HCT116 (cell line): ENCODE data around the gene ADGRB3. TPM values are rescaled to one million over a fixed set of nuclear protein-coding genes. Genes with fewer than 3 reads are reported as not detected.

Experiments used
- ATAC-seq: fragments of 200-7000 bp; cut with Tn5 transposase; 2 replicates; pipeline ENCODE4 v1.9.1; 2020; ENCODE audit warnings: mild to moderate bottlenecking, moderate library complexity
- BruUV-seq: library from RNA; stranded (reverse); fragments of 400-500 nt; replicated peaks from 2 replicates; lab custom pipeline; 2021; lab: Mats Ljungman, UMichigan
- CTCF ChIA-PET: fragments of 300-600 bp; sonication (Branson Sonifier 250); formaldehyde crosslinking; loops from one replicate; lab custom pipeline; 2021; ENCODE audit warnings: antibody characterized with exemption; lab: Charles Lee
- POLR2A ChIA-PET: fragments of 300-600, 350-600 bp; sonication (Branson Sonifier 250); formaldehyde crosslinking; loops from one replicate; lab custom pipeline; 2021; ENCODE audit warnings: antibody characterized with exemption; lab: Charles Lee
- RAD21 ChIA-PET, 2 experiments: fragments of 300-600 bp; sonication (Branson Sonifier 250); formaldehyde crosslinking; loops; one replicate each; lab custom pipeline; 2023; ENCODE audit warnings: low total read pairs in 2 of 2; ENCODE audit not compliant: uncharacterized antibody in 2 of 2, unreplicated experiment in 2 of 2, low non-redundant PET in 1 of 2; lab: Charles Lee
- DNase-seq: peaks from one replicate; pipeline ENCODE4 v3.0.0-alpha.2; 2010; ENCODE audit warnings: low read depth, low spot score
- H2AFZ ChIP-seq: fragments of 200-600 bp; shearing (Covaris generic), sonication (generic); 2 replicates; pipeline ENCODE4 v1.6.1; 2017; ENCODE audit warnings: low read depth, mixed run types, mixed read lengths, antibody characterized with exemption, low read length; ENCODE audit not compliant: poor library complexity, severe bottlenecking
- H3K27ac ChIP-seq: 2 replicates; pipeline ENCODE4 v1.5.1; 2012; ENCODE audit warnings: low read depth, low read length
- H3K27me3 ChIP-seq: fragments of 200-600 bp; sonication (generic); 2 replicates; pipeline ENCODE4 v1.6.1; 2016; ENCODE audit warnings: mixed run types, low read length, mixed read lengths; ENCODE audit not compliant: insufficient read depth
- H3K36me3 ChIP-seq, 2 experiments: fragments of 200-500 bp in 1 of 2; fragments of 200-600 bp in 1 of 2; sonication (Bioruptor generic) in 1 of 2; sonication (generic) in 1 of 2; 2 replicates each; pipeline versions ENCODE4 v1.5.1 to v1.6.1; 2014 to 2016; ENCODE audit warnings: low read length in 2 of 2, inconsistent platforms in 1 of 2, mixed read lengths in 1 of 2, mixed run types in 1 of 2; ENCODE audit not compliant: insufficient read depth in 2 of 2, control insufficient read depth in 1 of 2
- H3K4me1 ChIP-seq, 2 experiments: fragments of 200-600 bp in 1 of 2; sonication (generic) in 1 of 2; 2 replicates each; pipeline versions ENCODE4 v1.5.1 to v1.6.1; 2012 to 2017; ENCODE audit warnings: low read length in 2 of 2, inconsistent platforms in 1 of 2, mild to moderate bottlenecking in 1 of 2, mixed read lengths in 1 of 2, mixed run types in 1 of 2, moderate library complexity in 1 of 2; ENCODE audit not compliant: insufficient read depth in 2 of 2, control insufficient read depth in 1 of 2
- H3K4me2 ChIP-seq: fragments of 200-600 bp; sonication (generic); 2 replicates; pipeline ENCODE4 v1.6.1; 2017; ENCODE audit warnings: mixed run types, low read length, mixed read lengths
- H3K4me3 ChIP-seq, 2 experiments: fragments of 200-600 bp in 1 of 2; sonication (generic) in 1 of 2; replicated peaks in 1 of 2; 2 replicates each; pipeline ENCODE4 v1.5.1; 2011 to 2016; ENCODE audit warnings: low read length in 2 of 2, control low read depth in 1 of 2, low read depth in 1 of 2, mild to moderate bottlenecking in 1 of 2, mixed read lengths in 1 of 2, mixed run types in 1 of 2
- H3K79me2 ChIP-seq: fragments of 200-600 bp; sonication (generic); 2 replicates; pipeline ENCODE4 v1.6.1; 2017; ENCODE audit warnings: mild to moderate bottlenecking, mixed run types, low read length, moderate library complexity, mixed read lengths; ENCODE audit not compliant: insufficient read depth
- H3K9ac ChIP-seq: fragments of 200-600 bp; sonication (generic); 2 replicates; pipeline ENCODE4 v1.6.1; 2016; ENCODE audit warnings: low read length, mixed read lengths
- H3K9me2 ChIP-seq: fragments of 200-600 bp; sonication (generic), shearing (Covaris generic); 2 replicates; pipeline ENCODE4 v1.6.1; 2017; ENCODE audit warnings: mixed run types, mild to moderate bottlenecking, moderate library complexity; ENCODE audit not compliant: insufficient read depth
- H3K9me3 ChIP-seq, 2 experiments: fragments of 200-500 bp in 1 of 2; fragments of 200-600 bp in 1 of 2; sonication (Bioruptor generic) in 1 of 2; sonication (generic) in 1 of 2; 2 replicates each; pipeline ENCODE4 v1.6.1; 2014 to 2017; ENCODE audit warnings: low read length in 2 of 2, mixed read lengths in 2 of 2, inconsistent platforms in 1 of 2, low read depth in 1 of 2, mild to moderate bottlenecking in 1 of 2, mixed run types in 1 of 2, moderate library complexity in 1 of 2; ENCODE audit not compliant: control insufficient read depth in 1 of 2, insufficient read depth in 1 of 2
- H4K20me1 ChIP-seq: fragments of 200-600 bp; sonication (generic), shearing (Covaris generic); 2 replicates; pipeline ENCODE4 v1.6.1; 2017; ENCODE audit warnings: mixed run types, mild to moderate bottlenecking, moderate library complexity; ENCODE audit not compliant: insufficient read depth
- JUND ChIP-seq: IDR thresholded peaks from 2 replicates; pipeline ENCODE4 v1.6.1; 2012
- REST ChIP-seq: IDR thresholded peaks from 2 replicates; pipeline ENCODE4 v1.6.1; 2012; ENCODE audit warnings: low read depth
- SIN3A ChIP-seq: IDR thresholded peaks from 2 replicates; pipeline ENCODE4 v1.6.1; 2012; ENCODE audit warnings: low read depth
- SP1 ChIP-seq: IDR thresholded peaks from 2 replicates; pipeline ENCODE4 v1.6.1; 2012; ENCODE audit warnings: low read depth
- SRF ChIP-seq: IDR thresholded peaks from 2 replicates; pipeline ENCODE4 v1.6.1; 2012; ENCODE audit warnings: low read depth
- ZBTB33 ChIP-seq: IDR thresholded peaks from 2 replicates; pipeline ENCODE4 v1.6.1; 2011; ENCODE audit warnings: mild to moderate bottlenecking, low read length, moderate library complexity; ENCODE audit not compliant: insufficient replicate concordance; ENCODE audit errors: extremely low read depth
- ZFX ChIP-seq: fragments of 450-650 bp; IDR thresholded peaks from 2 replicates; pipeline ENCODE4 v1.6.1; 2017
- intact Hi-C: fragments of 100-400 bp; cut with micrococcal nuclease; formaldehyde crosslinking; loops from 2 replicates; pipeline ENCODE4 v1.10.0; 2022
- total RNA-seq: library from RNA; stranded (reverse); gene quantifications from one replicate; pipeline ENCODE4 v1.2.1, GENCODE V29; 2021; ENCODE audit not compliant: unreplicated experiment
- TF ChIP-seq, protein P1 (sequence below): IDR thresholded peaks from 2 replicates; pipeline ENCODE4 v1.6.1; 2012

ADGRB3 gene
- total RNA-seq, 1 experiment from 2014 or later: not detected

GRCh38 chr6:69294862-69295261 is 659.8 kb downstream of the ADGRB3 start:
- no peaks in the 10 kb centered on the region for H4K20me1 ChIP-seq
- ChIA-PET POLR2A (no interaction called here), RAD21 (no interaction called here), CTCF (no interaction called here)
- H3K79me2 ChIP-seq: no peaks in the 10 kb centered on the region
- TF ChIP-seq JUND (no peak), ZFX (no peak), ZBTB33 (no peak), SRF (no peak), REST (no peak), SP1 (no peak), SIN3A (no peak)
- TF ChIP-seq, protein P1, sequence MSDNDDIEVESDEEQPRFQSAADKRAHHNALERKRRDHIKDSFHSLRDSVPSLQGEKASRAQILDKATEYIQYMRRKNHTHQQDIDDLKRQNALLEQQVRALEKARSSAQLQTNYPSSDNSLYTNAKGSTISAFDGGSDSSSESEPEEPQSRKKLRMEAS: no peak
- H3K9ac ChIP-seq: no peak overlapping the region
- no peak for ATAC-seq
- H3K4me2 ChIP-seq: no peak overlapping the region
- H3K27ac ChIP-seq: no peak overlapping the region
- H3K36me3 ChIP-seq: no peaks in the 10 kb centered on the region
- H2AFZ ChIP-seq: no peak overlapping the region
- H3K4me1 ChIP-seq: no peaks in the 10 kb centered on the region
- peaks cover 0 to 18% of the 10 kb centered on the region in 2 experiments; a peak in 2 of 4 replicates for H3K9me3 ChIP-seq
- intact Hi-C loops: no loop called here
- no peak for DNase-seq
- H3K9me2 ChIP-seq: no peaks in the 10 kb centered on the region
- H3K27me3 ChIP-seq: no peaks in the 10 kb centered on the region
- BruUV-seq: no TSS peak
- no peak overlapping the region for H3K4me3 ChIP-seq
